T47D (cell line): ENCODE measurements around the gene POMT1.

Experiments
- DNase-seq, 2 experiments: peaks; one replicate each; pipeline versions ENCODE4 v3.0.0 to v3.0.0-alpha.2; 2011 to 2012; ENCODE audit warnings: low read depth in 1 of 2, low spot score in 1 of 2
- JUND ChIP-seq: IDR thresholded peaks from 2 replicates; pipeline ENCODE4 v1.6.1; 2012; ENCODE audit warnings: low read depth
- in situ Hi-C: cut with HindIII; loops from 2 replicates; pipeline ENCODE4 v1.10.0; 2016; ENCODE audit warnings: low sequenced_read_pairs, low pct_unique_long_range_greater_than_20kb

The POMT1 gene

GRCh38 chr9:131516930-131517329 is 14.2 kb downstream of the POMT1 start:
- no peak for DNase-seq
- no peak for TF ChIP-seq JUND
- in situ Hi-C loops: no loop called here

GRCh38 chr9:131517761-131518190 is 15.1 kb downstream of the POMT1 start:
- DNase-seq: no peak
- in situ Hi-C loops: no loop called here
- no peak for TF ChIP-seq JUND

- in situ Hi-C loops: no loop called here
- TF ChIP-seq JUND: no peak
- no peak for DNase-seq
Measured at GRCh38 chr9:131518553-131518952, 15.8 kb downstream of the POMT1 start.

GRCh38 chr9:131520503-131520902 is 17.8 kb downstream of the POMT1 start:
- in situ Hi-C loops: no loop called here
- DNase-seq: no peak
- no peak for TF ChIP-seq JUND

GRCh38 chr9:131521203-131521602 is 18.5 kb downstream of the POMT1 start:
- in situ Hi-C loops: no loop called here
- no peak for DNase-seq
- TF ChIP-seq JUND: no peak

GRCh38 chr9:131521822-131522221 is 19.1 kb downstream of the POMT1 start:
- in situ Hi-C loops: no loop called here
- TF ChIP-seq JUND: no peak
- no peak for DNase-seq

GRCh38 chr9:131522257-131523085 is 19.8 kb downstream of the POMT1 start:
- TF ChIP-seq JUND: no peak

GRCh38 chr9:131523086-131523388 is 20.3 kb downstream of the POMT1 start:
- in situ Hi-C loops: no loop called here
- no peak for TF ChIP-seq JUND
- no peak for DNase-seq

More at GRCh38 chr9:131522257-131523085, 19.8 kb downstream of the POMT1 start:
- in situ Hi-C loops: no loop called here
- DNase-seq: no peak

- DNase-seq: no peak
- in situ Hi-C loops: no loop called here
- TF ChIP-seq JUND: no peak
Measured at GRCh38 chr9:131523451-131524435, 21.0 kb downstream of the POMT1 start.

- in situ Hi-C loops: no loop called here
- TF ChIP-seq JUND: no peak
- DNase-seq: no peak
Measured at GRCh38 chr9:131524665-131525315, 22.1 kb downstream of the POMT1 start.

GRCh38 chr9:131525643-131526565 is 23.2 kb downstream of the POMT1 start:
- TF ChIP-seq JUND: no peak
- no peak for DNase-seq
- in situ Hi-C loops: no loop called here

- in situ Hi-C loops: no loop called here
- no peak for TF ChIP-seq JUND
- DNase-seq: no peak
Measured at GRCh38 chr9:131528186-131528585, 25.5 kb downstream of the POMT1 start.
